ENCODE data around the gene PPM1F.

Gene PPM1F

DNA sequence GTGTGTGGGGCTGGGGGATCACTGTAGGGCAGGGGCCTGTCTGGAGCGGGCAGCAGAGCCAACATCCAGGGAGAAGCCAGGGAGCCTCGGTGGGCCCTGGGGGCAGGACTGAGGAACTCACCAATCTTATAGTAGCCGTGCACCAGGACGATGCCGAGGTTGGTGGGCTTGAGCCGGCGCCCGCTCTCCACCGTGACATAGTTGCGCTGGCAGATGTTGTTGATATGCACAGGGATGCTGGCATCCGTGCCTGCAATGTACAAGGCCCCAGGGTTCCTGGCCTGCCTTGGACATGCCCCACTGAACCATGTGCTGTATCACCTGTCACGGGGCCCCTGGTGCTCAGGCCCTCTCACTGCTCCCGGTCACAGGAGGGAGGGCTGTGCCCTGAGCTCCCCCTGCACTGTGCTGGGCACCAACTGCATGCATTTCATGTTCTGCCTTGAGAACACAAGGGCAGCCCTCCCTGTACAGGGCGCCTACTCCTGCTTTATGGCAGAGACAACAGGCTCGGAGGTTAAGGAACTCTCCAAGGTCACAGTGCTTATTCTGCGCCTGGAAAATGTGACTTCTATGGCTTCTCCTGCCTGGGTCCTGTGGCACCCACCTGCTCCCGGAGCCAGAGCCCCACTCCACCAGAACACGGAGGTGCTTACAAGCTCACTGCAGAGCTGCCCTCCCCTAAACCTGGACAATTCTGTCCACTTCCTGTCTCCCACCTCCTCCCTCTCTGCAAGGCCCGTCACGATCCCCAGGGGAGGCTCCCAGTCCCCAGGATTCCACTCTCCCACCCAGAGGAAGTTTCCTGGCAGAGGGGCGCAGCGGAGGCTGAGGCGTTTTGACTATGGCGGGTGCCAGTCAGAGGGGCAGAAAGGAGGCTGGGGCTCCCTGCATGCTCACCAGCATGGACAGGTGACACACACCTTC, 7.8 kb upstream of the PPM1F start:
- no peak for DNase-seq (ENCODE audit: low spot score)

- DNase-seq (ENCODE audit: low spot score): no peak
These were observed 6.8 kb upstream of the PPM1F start for GRCh38 chr22:21959274-21960074.

DNA sequence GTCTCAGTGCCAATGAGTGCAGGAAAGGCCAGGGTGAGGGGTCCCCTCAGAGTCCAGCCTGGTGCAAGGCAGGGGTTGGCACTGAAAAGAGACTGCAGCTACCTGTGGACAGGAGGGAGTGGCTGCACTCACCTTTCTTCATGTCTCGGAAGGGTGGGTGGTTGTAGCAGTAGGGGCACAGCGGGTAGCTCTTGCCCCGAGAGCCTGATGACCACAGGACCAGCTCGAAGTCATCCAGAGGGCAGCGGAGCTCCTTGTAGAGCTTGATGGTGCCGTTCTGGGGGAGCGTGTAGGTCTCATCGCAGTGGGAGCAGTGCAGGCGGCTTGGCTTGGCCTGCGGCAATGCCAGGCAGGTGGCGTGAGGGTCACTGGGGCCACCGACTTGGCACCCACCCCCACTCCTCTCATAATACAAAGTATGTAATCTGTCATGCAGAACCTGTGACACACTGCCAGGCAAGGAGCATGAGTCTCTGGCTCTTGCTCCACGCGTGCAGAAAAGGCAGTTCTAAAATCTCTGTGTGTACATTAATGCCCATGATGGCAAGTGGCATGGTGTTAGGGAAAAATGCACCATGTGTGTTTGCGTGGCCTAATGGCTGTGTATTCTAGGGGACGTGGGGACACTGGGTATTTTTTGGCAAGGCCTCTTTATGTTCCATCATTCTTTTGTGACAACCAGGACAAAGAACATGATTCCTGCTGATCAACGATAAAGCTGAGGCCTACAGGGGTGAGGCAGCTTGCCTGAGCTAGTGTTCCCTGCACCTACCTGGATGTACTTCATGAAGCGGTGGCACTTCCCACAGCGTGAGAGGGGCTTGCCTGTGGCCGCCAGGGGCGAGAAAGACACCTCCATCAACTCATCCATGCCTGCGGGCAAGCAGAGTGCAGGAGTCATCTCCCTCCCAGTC, 6.0 kb upstream of the PPM1F start:
- DNase-seq (ENCODE audit: low spot score): no peak

DNA sequence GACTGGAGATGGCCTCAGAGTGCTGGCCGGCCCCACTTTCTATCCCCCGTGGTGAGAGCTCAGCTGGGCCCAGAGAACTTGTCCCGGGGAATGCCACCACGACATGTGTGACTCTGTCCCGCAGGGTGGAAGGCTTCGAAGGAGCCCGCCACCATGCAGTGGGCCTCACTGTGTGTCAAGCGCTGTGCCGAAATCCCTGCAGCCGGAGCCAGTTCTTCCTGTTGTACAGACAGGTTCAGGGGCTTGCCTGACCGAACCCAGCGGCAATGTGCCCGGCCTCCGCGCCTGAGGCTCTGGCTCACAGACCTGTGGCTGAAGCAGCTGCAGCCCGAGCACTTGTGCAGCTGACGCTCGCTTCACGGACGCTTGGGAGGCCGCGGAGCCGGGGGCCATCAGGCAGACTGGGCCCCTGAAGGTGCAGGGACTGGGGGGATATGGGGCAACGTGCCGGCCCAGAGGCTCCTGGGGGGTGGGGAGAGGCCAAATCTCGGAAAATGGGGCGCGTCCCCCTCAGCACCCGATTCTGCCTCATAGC, 650 bp downstream of the PPM1F start:
- DNase-seq (ENCODE audit: low spot score): no peak

DNA sequence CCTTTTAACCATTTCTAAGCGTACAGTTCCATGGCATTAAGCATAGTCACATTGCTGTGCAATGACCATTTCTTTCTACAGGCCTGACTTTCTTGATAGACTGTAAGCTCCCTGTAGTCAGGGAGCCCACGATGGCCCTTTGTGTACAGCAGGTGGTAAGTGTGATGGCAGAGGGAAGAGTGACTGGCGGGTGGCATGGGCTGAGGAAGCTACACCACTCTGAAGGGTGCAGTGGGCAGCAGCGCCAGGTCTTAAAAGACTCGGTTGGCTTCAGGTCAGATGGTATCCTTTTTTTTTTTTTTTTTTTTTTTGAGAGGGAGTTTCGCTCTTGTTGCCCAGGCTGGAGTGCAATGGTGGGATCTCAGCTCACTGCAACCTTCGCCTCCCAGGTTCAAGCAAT, 1.6 kb downstream of the PPM1F start:
- DNase-seq (ENCODE audit: low spot score): no peak

DNA sequence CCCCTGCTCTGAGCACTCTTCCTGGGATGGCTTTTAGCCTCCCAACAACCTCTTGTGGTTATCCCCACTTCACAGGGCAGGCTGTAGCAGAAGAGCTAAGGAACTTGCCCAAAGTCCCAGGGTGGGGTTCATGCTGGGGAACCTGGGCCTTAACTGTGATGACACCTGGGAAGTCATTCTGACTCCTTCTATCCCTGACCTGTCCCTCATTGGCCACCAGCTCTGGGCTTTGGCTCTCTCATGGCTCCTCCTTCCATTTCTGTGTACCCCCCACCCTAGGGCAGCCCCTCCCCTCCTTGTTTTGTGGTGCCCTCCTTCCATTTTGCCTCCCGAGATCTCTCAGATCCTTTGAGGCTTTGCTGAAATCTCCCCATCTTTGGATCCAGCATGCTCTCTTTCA, 2.7 kb downstream of the PPM1F start:
- no peak for DNase-seq (ENCODE audit: low spot score)

DNA sequence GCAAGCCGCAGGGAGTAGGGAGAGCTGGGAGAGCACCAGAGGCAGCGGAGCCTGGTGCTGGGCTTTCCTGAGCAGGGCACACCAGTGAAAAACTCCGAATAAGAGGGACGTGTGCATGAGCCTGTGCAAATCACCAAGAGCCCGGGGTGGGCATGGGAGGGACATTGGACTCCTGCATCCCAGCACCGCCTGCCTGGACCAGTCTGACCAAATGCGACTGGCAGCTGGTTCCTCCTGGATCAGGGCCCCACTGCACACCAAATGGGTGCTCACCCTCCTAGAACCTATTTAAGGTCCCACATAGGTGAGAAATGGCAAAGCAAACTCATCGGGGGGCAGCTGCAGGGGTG, 3.1 kb downstream of the PPM1F start:
- DNase-seq (ENCODE audit: low spot score): no peak

- DNase-seq (ENCODE audit: low spot score): no peak
These were observed 3.7 kb downstream of the PPM1F start for GRCh38 chr22:21948824-21949568.

- no peak for DNase-seq (ENCODE audit: low spot score)
These were observed 4.3 kb downstream of the PPM1F start for GRCh38 chr22:21948390-21948789.

GRCh38 chr22:21947040-21948014, 5.3 kb downstream of the PPM1F start:
- no peak for DNase-seq (ENCODE audit: low spot score)

GRCh38 chr22:21946262-21946925, 6.3 kb downstream of the PPM1F start:
- DNase-seq (ENCODE audit: low spot score): no peak

- DNase-seq (ENCODE audit: low spot score): no peak
These were observed 7.0 kb downstream of the PPM1F start for GRCh38 chr22:21945453-21946261.

- DNase-seq (ENCODE audit: low spot score): no peak
These were observed 7.8 kb downstream of the PPM1F start for GRCh38 chr22:21944871-21945270.

- no peak for DNase-seq (ENCODE audit: low spot score)
These were observed 8.8 kb downstream of the PPM1F start for GRCh38 chr22:21943571-21944448.

GRCh38 chr22:21942407-21943343, 10.0 kb downstream of the PPM1F start:
- DNase-seq (ENCODE audit: low spot score): peak; percentile 27

GRCh38 chr22:21941921-21942320, 10.7 kb downstream of the PPM1F start:
- no peak for DNase-seq (ENCODE audit: low spot score)

Measured in globus pallidus (tissue), 1 donor.